ENCODE data around the gene DOCK7.
"Not testable (repeated sequence)": the region's sequence is repeated elsewhere in the genome, so short reads cannot be mapped to it uniquely, and the experiment has no call there.

DOCK7 gene

GRCh38 chr1:62693123-62693522, 4.9 kb upstream of the DOCK7 start:
- DNase-seq, result no peak

- DNase-seq, result peak in 1 of 2 donors; percentile 48
Observed at GRCh38 chr1:62691062-62691844, 3.1 kb upstream of the DOCK7 start.

- DNase-seq, result no peak
Observed at GRCh38 chr1:62689524-62689923, 1.3 kb upstream of the DOCK7 start.

GRCh38 chr1:62688687-62689085, 500 bp upstream of the DOCK7 start:
- DNase-seq, result peak in 1 of 2 donors; percentile 34

- DNase-seq, result peak in 1 of 2 donors; percentile 28
Observed at GRCh38 chr1:62687421-62687902, 724 bp downstream of the DOCK7 start.

- no peak for DNase-seq
Observed at GRCh38 chr1:62686822-62687221, 1.4 kb downstream of the DOCK7 start.

GRCh38 chr1:62685431-62685859, 2.7 kb downstream of the DOCK7 start:
- no peak for DNase-seq

DNA sequence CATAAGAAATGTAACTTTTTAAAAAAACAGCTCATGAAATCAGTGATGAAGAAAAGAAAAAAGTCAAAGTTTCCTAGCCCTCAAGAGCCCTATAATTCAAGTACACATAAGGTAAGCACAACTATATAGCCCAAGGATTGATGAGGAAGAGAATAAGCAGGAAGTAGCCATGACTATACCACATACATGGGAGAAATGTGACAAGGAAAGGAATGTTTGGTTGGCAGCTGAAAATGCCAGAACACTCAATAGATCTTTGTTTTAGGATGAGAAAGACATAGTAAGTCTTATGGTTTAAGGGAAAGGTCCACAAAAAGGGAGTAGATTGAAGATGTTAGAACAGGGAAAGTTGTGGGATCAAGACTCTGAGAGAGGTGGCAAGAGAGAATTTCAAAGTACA, 5.7 kb downstream of the DOCK7 start:
- no peak for DNase-seq

DNA sequence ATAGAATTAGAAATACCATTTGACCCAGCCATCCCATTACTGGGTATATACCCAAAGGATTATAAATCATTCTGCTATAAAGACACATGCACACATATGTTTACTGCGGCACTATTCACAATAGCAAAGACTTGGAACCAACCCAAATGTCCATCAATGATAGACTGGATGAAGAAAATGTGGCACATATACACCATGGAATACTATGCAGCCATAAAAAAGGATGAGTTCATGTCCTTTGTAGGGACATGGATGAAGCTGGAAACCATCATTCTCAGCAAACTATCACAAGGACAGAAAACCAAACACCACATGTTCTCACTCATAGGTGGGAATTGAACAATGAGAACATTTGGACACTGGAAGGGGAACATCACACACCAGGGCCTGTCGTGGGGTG, 7.2 kb downstream of the DOCK7 start:
- not testable (repeated sequence) for DNase-seq

GRCh38 chr1:62677822-62678221, 10.4 kb downstream of the DOCK7 start:
- DNase-seq, result not testable (repeated sequence)

GRCh38 chr1:62676611-62677356, 11.4 kb downstream of the DOCK7 start:
- no peak for DNase-seq

GRCh38 chr1:62673629-62674028, 14.6 kb downstream of the DOCK7 start:
- DNase-seq, result no peak

GRCh38 chr1:62672029-62672428, 16.2 kb downstream of the DOCK7 start:
- no peak for DNase-seq

- DNase-seq, result no peak
Observed at GRCh38 chr1:62654744-62655143, 33.4 kb downstream of the DOCK7 start.

- DNase-seq, result no peak
Observed at GRCh38 chr1:62652387-62652786, 35.8 kb downstream of the DOCK7 start.

GRCh38 chr1:62643283-62643682, 44.9 kb downstream of the DOCK7 start:
- DNase-seq, result no peak

GRCh38 chr1:62637392-62638105, 50.6 kb downstream of the DOCK7 start:
- no peak for DNase-seq

DNA sequence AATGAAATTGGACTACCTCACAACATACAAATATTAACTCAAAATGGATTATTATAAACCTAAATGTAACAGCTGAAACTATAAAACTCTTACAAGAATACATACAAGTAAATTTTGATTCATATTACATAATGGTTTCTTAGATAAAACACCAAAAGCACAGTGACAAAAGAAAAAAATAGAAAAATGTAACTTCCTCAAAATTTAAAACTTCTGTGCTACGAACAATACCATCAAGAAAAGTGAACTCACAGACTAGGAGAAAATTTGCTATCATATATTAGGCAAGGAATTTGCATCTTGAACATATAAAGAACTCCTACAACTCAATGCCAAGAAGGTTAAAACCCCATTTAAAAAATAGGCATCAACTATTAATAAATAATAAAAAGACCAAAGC, 59.7 kb downstream of the DOCK7 start:
- no peak for DNase-seq

GRCh38 chr1:62625415-62625814, 62.8 kb downstream of the DOCK7 start:
- no peak for DNase-seq

DNA sequence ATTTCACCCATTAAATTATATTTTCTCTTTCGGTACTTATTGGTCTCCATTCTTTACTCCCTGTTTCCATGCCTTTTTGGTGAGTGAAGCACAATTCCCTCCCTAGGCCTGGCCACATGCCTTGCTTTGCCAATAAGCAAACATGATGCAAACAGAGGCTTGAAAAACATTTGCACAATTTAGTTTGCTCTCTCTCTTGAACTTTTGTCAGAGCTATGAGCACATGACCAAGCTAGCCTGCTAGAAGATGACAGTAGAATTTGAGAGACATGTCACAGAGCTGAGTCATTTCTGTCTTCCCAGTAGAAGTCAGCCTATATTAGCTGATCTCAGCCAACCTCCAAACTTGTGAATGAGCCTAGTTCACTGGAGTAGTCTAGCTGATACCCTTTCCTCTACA, 66.3 kb downstream of the DOCK7 start:
- no peak for DNase-seq

- no peak for DNase-seq
Observed at GRCh38 chr1:62613890-62614289, 74.3 kb downstream of the DOCK7 start.

- no peak for DNase-seq
Observed at GRCh38 chr1:62613325-62613727, 74.9 kb downstream of the DOCK7 start.

DNA sequence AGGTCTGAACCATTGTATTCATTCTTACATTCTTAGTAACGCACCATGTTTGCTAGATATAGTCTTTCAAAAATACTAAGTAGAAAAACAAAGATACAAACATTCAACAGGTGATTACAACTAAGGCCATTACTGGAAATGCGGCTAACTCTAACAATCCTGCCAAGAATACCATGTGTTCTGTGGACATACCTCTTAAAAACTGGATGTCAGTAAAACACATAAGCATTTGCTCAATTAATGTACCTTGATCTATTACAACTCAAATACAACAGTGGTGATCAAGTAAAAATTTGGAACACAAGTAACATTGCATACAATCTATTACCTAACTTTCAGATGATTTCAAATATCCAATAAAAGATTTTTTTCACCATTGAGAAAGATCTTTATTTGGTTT, 75.4 kb downstream of the DOCK7 start:
- DNase-seq, result no peak

Data from hippocampal formation (tissue), 2 donors.